Melanocyte of skin (primary cell): Measurements from ENCODE around the gene CT47A1. TPM values are rescaled to one million over a fixed set of nuclear protein-coding genes. Genes with fewer than 3 reads are reported as not detected.

Experiments used
- small RNA-seq, 2 donors: library from RNA; depleted of rRNA; stranded (forward); fragments of <200 nt; gene quantifications; one replicate each; pipeline ENCODE3, GENCODE V24; 2012
- total RNA-seq, 2 donors: library from RNA; depleted of rRNA; stranded (reverse); fragments of >200 nt; gene quantifications; 2 replicates each; pipeline ENCODE4 v1.2.3, GENCODE V29; 2012

CT47A1 gene
- not detected for total RNA-seq

GRCh38 chrX:120985660-120986059, at the start of gene CT47A1:
CT47A1 (minus strand) TSS chrX:120985760; CDS start chrX:120985529, 231 bp downstream.

GRCh38 chrX:120956500-120956899, 29.1 kb downstream of the CT47A1 start, which contains the start of gene CT47A7:
CT47A7 (minus strand) TSS chrX:120956600; CDS start chrX:120956345, 255 bp downstream.

Small RNA genes lying within 50 kb of the gene (small RNA-seq; reads per million reads assigned to genes)
- gene AL670379.1: 0 reads per million in 2 donors
- 0 reads per million in 2 donors for gene AL670379.10
- gene AL670379.11: 0 reads per million in 2 donors
- gene AL670379.12: 0 reads per million in 2 donors
- gene AL670379.2: 0 reads per million in 2 donors
- 0 reads per million in 2 donors for gene AL670379.3
- gene AL670379.4: 0 reads per million in 2 donors
- 0 reads per million in 2 donors for gene AL670379.5
- 0 reads per million in 2 donors for gene AL670379.6
- 0 reads per million in 2 donors for gene AL670379.7
- gene AL670379.8: 0 reads per million in 2 donors
- 0 reads per million in 2 donors for gene AL670379.9

Other genes with a start within 250 kb of the CT47A1 start
- gene CT47B1, start 109.9 kb downstream of the CT47A1 start, total RNA-seq: not detected
- not detected for gene CT47A11, start 48.6 kb downstream of the CT47A1 start, total RNA-seq
- not detected for gene CT47A10, start 43.7 kb downstream of the CT47A1 start, total RNA-seq
- gene CT47A9, start 38.9 kb downstream of the CT47A1 start, total RNA-seq: not detected
- not detected for gene CT47A8, start 34.0 kb downstream of the CT47A1 start, total RNA-seq
- not detected for gene CT47A7, start 29.2 kb downstream of the CT47A1 start, total RNA-seq
- not detected for gene CT47A6, start 24.3 kb downstream of the CT47A1 start, total RNA-seq
- not detected for gene CT47A5, start 19.4 kb downstream of the CT47A1 start, total RNA-seq
- not detected for gene CT47A4, start 14.6 kb downstream of the CT47A1 start, total RNA-seq
- not detected for gene CT47A3, start 9.7 kb downstream of the CT47A1 start, total RNA-seq
- gene CT47A2, start 4.8 kb downstream of the CT47A1 start, total RNA-seq: not detected
- 1 to 10 TPM; 9.3 to 10.0 TPM for gene GLUD2, start 61.9 kb upstream of the CT47A1 start, total RNA-seq